Measurements from ENCODE around the gene DES. TPM values are rescaled to one million over a fixed set of nuclear protein-coding genes. Genes with fewer than 3 reads are reported as not detected.

Gene DES
- total and polyA plus RNA-seq, 2 experiments from 2014 or later = 1.3 to 2.0 TPM

- H3K27ac Mint-ChIP-seq = no peak overlapping the region
- H3K4me2 ChIP-seq = no peak overlapping the region
- ATAC-seq = no peak
Observed at GRCh38 chr2:219406861-219407230, 11.3 kb upstream of the DES start.

More at GRCh38 chr2:219406861-219407230, 11.3 kb upstream of the DES start:
- Mint-ChIP-seq H3K9me3 (peaks cover 3% of the 10 kb centered on the region; the same call in 1 of the 3 replicates), H3K4me3 (no peak overlapping the region), H3K4me1 (peaks cover 29% of the 10 kb centered on the region), H3K27me3 (ENCODE audit: insufficient read depth, low read depth, poor library complexity) (peaks cover 13% of the 10 kb centered on the region), H3K36me3 (ENCODE audit: low read depth) (no peaks in the 10 kb centered on the region)
- Histone ChIP-seq H2AFZ (no peak overlapping the region), H3K79me2 (replicated peaks; ENCODE audit: insufficient read depth) (no peaks in the 10 kb centered on the region), H3F3A (replicated peaks; ENCODE audit: low read depth) (peaks cover 2% of the 10 kb centered on the region; the same call in 1 of the 2 replicates), H3K36me3 (ENCODE audit: insufficient read depth) (no peaks in the 10 kb centered on the region), H3K27ac (ENCODE audit: low read depth) (no peak overlapping the region), H3K4me3 (no peak overlapping the region), H3K4me1 (ENCODE audit: insufficient read depth) (peaks cover 16% of the 10 kb centered on the region), H4K20me1 (replicated peaks; ENCODE audit: insufficient read depth) (no peaks in the 10 kb centered on the region), H3K27me3 (ENCODE audit: insufficient read depth) (no peaks in the 10 kb centered on the region), H3K9me2 (ENCODE audit: insufficient read depth) (no peaks in the 10 kb centered on the region; the same call in 1 of the 2 replicates)
- TF ChIP-seq POLR2AphosphoS5 (IDR thresholded peaks at IDR 0.05; ENCODE audit: low read depth) (no peak), ZNF462 (CRISPR knock-in tag; IDR thresholded peaks at IDR 0.05) (no peak), JUNB (IDR thresholded peaks at IDR 0.05; ENCODE audit: unreplicated experiment) (no peak), EZH2phosphoT487 (IDR thresholded peaks at IDR 0.05; ENCODE audit: unreplicated experiment) (no peak), REST (IDR thresholded peaks at IDR 0.05; ENCODE audit: unreplicated experiment) (no peak), EZH2 (IDR thresholded peaks at IDR 0.05; ENCODE audit: low read depth, unreplicated experiment) (no peak)
- no peak for DNase-seq (ENCODE audit: low spot score)
